ENCODE results near the gene PLA2G4E.

PLA2G4E gene

DNA sequence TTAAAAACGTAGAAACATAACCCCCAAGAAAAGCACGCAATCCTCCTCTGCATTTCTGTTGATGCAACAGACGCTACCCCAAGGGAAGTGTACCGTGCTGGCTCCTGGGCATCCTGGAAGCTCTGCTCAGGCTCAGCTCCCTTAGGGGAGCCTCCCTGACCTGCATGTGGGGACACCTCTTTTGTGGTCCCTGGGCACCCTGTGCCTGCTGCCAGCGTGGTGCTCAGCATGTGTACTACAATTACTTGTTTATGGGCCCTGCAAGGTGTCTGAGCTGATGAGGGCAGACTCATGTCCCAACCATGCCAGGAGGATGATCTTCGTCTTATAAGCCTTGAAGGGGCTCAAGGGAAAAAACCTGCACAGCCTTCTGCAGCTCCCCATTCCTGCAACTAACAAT, 66.8 kb downstream of the PLA2G4E start:
- no peak for DNase-seq (ENCODE audit: low read depth)

DNA sequence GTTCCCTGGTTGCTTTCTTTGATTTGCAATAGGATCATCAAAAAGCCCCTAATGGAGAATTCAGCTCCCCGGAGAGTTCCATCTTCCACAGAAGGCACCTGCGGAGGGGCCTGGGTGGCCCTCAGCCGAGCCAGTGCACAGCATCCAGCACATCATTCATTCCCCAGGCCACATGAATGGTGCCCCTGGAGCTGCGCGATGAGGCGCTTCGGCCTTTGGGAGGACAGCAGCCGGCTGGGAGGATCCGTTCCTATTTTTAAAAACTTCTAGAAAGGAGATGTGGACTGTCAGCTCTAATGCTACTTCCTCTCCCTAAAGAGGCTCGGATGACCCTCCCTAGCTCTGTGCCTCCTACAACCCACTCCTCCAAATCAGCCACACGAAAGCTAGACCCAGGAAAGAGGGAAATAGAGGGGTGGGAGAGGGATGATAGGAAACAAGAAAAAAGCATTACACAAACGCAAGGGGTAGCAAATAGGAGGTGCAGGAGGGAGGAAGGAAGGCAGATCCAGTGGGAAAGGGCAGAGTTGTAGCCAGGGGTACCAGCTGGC, 68.8 kb downstream of the PLA2G4E start:
- DNase-seq (ENCODE audit: low read depth): no peak

DNA sequence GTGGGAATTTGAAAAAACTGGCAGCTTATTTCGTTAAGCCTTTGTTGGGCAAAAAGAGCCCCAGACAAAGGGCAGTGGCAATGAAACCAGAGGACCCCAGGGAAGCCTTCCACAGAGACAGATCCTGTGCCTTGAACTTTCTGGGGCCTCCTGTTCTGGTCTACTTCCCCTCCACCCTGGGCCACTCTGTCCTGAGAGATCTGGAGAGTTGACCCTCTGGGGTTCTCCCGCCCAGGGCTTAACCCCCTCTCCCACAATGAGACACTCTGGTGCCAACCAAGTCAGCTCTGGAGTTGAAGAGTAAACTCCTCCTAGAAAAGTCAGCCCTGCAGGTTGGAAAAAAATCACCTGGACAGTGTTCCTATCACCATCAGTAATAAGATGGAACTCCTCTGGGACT, 69.3 kb downstream of the PLA2G4E start:
- no peak for DNase-seq (ENCODE audit: low read depth)

DNA sequence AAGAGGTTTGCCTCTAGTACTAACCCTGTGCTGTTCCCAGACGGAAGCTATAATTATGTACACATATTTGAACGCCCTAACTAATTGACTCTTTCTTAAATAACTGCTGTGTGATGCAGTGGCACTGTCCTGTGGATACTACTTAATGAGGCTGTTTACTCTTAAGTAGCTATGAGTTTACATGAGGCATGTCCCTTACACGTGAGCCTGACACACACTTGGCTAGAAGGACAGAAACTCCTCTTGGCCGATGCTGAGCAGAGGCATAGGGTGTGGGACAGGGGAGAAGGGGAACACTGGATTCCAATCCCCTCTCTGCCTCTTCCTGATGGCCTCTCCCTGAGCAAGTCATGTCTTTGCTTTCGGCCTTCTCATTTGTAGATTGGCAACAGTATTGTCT, 70.4 kb downstream of the PLA2G4E start:
- no peak for DNase-seq (ENCODE audit: low read depth)

DNA sequence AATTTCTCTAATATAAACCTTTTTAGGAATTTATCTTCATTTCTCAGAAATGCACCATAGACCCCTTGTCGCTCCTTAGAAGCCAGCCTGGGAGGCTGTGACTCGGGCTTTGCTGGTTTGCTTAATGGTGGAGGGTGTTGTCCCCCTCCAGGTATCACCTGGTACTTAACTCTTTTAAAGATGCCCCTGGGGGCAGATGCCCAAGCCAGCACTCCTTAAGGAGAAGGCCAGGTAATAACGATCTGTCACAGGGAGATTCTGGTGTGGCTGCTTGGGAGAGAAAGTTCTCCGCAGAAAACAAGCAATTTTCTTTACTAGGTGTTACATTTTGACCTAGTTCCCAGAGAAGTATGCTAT, 70.7 kb downstream of the PLA2G4E start:
- DNase-seq (ENCODE audit: low read depth): no peak

DNA sequence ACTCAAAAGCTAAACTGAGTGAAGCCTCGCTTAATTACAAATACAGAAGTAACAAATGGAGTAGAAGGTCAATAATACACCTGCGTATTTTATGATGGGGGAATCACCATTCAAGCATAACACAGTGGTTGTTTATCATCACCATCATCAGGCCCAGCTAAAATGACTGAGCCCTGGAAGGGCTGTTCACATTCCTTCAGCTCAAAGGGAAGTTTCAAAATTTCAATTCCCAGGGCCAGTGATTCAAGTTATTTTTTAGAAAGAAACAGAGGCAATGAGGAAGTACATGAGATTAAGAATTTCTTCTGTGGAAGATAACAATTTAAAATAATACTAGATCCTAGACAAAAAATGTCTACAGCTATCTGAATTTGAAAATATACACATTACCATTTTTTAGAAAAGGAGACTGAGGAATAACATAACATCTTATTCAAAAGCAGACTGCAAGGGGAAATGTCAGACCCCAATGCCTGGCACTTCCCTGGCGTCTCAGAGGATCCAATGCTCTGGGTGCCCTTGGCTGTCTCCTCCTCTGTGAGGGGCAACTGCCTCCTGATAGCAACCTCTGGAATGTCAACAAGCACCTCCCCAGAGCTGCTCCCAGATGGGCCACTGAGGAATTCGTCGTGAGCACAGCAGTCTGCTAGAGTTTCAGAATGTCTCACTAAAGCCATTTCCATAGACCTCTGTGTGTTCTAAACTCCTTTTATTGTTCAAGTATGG, 71.3 kb downstream of the PLA2G4E start:
- no peak for DNase-seq (ENCODE audit: low read depth)

DNA sequence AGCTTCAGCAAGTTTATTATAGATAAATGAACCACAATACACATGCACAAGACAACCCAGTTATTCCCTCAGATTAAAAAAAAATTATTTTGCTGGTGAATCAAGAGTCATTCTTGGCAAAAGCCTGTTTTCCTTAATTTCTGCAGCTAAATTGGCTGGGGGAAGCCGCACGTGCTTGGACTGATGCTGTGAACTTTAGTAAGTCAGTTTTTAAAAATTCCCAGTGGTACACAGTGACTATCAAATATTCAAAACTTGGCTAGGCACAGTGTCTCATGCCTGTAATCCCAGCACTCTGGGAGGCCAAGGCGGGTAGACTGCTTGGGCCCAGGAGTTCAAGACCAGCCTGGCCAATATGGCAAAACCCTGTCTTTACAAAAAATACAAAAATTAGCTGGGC, 72.4 kb downstream of the PLA2G4E start:
- no peak for DNase-seq (ENCODE audit: low read depth)

DNA sequence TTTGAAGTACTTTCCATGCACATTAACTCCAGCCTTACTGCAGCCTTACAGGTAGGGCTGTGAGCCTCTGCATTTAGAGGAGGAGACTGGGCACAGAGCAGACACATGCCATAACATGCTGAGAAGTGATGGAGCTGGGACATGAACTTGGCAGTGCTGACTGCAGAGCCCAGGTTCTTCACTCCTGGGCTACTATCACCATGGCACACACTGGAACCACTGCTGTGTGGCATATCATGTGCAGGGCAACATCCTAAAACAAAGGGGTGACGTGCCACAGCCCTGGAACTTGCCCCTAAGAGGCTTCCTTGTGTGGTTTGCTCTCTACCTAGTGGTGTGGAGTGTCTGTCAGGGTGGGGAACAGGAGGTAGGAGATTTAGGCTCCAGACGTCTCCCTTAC, 73.9 kb downstream of the PLA2G4E start:
- DNase-seq (ENCODE audit: low read depth): no peak

DNA sequence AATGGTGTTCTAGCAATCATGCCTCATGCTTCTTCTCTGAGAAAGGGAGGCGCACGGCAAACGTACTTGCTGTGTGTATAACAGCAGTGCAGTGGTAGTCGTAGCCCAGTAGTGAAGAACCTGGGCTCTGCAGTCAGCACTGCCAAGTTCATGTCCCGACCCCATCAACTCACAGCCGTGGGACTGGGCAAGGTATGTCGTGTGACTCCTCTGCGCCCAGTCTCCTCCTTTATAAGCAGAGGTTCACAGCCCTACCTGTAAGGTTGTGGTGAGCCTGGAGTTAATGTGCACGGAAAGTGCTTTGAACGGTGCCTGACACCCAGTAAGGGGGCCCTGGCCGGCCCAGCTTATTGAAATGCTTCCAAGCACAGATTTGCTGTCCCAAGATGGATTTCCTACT, 75.1 kb downstream of the PLA2G4E start:
- no peak for DNase-seq (ENCODE audit: low read depth)

DNA sequence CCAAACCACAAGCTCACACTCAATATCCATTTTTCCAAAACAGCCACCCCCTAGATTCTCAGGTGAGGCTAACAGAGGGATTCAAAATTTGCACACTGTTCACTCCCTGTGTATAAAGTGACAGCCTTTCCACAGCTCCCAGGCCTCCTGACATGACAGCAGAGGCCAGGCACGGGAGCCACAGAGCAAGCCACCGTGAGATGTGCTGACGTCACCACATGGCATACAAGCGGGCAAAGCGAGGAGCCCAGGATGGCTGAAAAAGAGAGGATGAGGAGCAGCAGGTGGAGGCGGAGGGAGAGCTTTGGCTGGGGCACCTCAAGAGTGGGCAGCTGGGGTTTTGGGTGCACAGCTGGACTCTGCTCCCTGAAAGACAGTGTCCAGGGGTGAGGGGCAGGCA, 75.6 kb downstream of the PLA2G4E start:
- no peak for DNase-seq (ENCODE audit: low read depth)

DNA sequence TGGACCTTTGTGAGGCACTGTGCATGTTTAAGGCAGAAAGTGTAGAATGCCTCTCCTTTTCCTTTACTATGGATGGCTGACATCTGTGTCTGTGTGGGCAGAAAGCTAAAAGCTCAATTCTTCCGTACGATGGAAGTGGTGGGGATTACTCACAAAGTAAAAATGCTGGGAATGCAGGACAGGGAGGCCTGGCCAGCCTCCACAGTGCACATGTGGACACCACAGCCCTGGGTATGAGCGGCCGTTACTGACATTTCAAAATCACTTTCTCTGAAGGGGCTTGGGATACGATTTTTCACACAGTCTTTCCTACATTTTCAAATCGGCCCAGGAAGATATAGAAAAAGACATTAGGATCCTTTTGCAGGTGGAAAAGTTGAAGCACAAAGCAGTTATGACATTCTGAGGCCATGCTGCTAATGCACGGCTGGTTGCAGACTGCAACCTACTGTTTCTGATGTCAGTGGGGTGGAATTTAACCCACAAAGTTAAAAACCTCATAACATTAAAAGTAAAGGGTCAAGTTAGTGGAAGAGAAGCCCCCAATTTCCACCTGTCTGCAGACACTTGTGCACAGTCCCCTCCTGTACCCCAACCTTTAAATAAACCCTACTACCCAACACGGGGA, 76.4 kb downstream of the PLA2G4E start:
- peak; percentile 70 for DNase-seq (ENCODE audit: low read depth)

DNA sequence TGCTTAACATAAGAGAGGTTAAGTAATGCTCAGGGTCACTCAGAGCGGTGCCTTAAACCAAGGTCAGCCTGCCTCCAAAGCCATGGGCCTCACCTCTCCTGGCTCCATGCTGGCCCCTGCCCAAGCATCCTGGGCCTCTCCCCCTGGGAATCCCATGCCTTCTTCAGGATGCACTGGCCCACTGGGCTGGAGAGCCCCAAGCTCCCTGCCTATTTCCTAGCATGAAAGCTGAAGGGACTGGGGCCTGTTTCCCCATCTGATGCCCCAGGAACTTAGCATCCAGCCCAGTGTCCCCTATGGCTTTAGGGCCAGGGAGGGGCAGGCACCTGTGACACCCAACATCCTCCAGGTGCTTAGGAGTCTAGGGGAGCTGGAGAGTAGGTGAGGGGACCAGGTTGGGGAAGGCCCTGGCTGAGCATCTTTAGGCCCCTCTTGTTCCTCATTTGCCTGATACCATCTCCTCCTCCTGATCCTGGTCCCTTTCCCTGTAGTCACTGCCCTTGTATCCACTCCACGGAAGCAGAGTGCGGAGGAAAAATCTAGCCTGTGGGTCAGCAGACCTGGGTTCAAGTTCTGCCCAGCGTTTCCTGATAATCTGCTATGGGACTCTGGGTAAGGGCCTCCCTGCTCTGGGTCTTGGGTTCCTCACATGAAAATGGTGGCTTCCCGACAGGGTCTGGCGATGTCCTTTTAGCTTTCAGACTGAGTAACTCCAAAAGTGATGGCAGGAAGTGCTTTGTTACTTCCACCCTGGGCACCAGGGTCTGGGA, 77.1 kb downstream of the PLA2G4E start:
- DNase-seq (ENCODE audit: low read depth): no peak

DNA sequence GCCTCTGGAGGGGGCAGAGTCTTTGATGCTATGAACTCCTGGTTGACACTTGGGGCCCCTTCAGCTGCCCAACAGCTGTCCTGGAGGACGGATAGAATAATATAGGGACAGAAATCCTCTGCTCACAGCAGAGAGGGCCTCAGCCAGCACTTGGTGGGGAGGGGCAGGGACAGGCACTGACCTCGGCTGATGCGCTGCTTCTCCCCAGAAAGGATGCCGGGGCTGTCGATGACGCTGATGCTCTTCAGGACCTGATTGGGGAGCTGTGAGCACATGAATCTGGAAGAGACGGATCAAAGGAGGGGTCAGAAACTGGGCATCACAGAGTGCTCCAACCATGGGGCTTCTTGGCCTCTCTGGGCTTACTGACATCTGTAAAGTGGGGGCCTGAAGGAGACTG, 78.0 kb downstream of the PLA2G4E start:
- DNase-seq (ENCODE audit: low read depth): no peak

DNA sequence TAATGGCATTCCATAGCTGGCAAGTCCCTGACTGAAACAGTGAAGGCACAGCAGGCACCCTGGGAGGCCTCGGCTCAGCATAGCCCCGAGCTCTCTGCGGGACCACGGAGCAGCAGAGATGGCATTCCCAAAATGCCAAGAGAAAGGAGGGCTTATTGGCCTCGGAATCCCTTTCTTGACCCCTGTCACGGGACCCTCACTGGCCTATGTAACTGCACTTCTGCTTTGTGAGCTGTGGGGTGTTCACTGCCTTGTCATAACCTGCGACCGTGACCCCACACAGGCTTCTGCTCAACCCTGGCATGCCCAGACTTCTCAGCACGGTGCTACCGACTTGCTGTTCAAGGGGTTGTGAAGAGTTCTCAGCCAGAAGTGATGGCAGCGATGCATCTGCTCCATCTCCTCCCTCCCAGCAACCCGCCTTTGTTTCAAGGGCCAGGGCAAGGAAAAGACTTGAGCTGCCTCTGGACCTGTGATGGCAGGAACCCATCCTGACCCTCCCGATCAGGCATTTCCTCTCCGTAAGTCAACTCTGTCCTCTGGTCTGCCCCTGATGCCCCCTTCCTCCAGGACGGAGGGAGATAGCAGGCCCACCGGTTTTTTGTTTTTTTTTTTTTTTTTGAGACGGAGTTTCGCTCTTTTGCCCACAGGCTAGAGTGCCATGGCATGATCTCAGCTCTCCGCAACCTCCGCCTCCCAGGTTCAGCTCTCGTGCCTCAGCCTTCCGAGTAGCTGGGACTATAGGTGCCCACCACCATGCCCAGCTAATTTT, 79.0 kb downstream of the PLA2G4E start:
- DNase-seq (ENCODE audit: low read depth): no peak

DNA sequence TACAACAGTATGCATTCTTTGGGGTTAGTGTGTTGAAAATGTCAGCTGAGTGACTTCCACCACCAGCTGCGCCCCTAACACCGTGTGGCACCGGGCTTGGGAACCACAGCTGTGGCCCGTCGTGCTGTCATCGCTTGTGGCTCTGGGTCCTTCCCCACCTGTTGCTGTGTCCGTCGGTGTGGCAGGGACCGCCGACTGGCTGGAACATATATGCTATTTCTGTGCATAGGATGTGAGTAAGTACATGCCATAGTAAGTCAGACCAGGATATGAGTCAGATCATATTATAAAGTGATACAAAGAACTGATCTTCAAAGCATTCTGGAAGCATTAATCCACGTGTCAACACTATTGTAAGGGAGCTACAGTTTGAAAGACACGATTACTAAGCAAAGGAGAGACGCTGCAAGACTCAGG, 80.4 kb downstream of the PLA2G4E start:
- DNase-seq (ENCODE audit: low read depth): no peak

DNA sequence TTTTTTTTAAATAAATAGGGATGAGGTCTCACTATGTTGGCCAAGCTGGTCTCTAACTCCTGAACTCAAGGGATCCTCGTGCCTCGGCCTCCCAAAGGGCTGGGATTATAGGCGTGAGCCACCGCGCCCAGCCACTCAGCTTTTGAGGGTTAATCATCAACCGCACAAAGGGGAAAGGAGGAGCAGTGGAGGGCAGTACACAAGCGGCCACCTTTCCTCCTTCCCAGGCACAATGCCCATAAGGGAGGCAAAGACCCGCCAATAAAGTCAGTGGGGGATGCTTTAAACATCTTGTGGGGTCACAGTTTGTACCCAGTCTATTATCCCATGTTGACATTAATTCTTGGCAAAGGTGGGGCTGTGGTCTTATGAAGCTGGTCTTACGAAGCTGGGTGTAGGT, 80.9 kb downstream of the PLA2G4E start:
- DNase-seq (ENCODE audit: low read depth): no peak

DNA sequence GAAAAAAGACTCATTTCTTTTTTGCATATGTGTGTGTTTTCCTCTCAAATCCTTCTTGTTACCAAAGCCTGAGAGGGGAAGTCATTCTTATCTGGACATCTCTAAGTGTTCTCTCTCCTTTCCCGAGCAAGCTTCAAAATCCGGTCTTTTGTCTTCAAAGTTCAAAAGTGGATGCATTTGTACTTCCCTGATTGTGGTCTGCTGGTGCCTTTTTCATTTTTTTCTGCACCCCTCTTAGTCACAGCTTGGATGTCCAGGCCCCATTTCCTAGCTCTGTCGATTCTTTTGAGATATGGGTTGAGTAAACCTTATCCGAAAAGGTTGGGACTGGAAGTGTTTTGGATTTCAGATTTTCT, 83.3 kb downstream of the PLA2G4E start:
- no peak for DNase-seq (ENCODE audit: low read depth)

DNA sequence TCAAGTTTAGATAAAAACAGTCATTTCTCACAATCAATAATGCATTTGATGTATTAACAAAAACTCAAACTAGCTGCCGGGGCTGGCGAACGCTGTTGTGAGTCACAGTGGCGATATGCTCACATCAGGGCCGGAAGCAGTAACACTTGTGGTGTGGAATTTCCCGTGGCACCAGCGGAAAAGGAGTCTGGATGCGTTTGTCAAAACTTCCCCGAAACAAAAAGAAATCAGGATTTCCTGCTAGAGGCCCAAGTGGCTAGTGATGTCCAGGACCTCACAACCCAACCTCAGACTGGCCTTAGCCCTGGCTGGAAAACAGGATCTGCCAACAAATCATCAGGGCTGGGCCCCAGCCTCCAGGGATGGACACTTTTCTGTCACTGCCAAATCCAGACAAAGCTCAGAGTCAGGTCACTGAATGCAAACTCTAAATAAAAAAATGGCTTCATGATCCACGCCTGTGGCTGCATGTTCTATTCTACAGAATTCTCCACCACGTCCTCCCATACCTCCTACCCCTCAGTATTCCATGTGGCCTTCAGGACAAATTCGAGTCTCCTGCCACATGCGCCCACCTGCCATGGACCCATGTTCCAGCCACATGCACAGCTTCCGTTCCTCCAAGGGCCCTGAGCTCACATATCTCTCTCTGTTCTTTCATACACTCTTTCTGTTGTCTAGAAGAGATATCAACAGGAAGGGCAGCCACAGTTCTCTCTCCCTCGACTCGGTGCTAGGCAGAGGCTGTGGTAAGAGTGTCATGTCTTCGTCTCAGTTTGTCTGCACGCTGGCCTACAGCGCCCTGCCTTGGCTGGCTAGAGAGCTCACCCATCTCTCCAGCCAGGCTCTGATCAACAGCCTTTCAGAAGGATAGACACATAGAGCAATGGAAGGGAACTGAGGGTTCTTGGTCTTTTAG, 83.9 kb downstream of the PLA2G4E start:
- no peak for DNase-seq (ENCODE audit: low read depth)

DNA sequence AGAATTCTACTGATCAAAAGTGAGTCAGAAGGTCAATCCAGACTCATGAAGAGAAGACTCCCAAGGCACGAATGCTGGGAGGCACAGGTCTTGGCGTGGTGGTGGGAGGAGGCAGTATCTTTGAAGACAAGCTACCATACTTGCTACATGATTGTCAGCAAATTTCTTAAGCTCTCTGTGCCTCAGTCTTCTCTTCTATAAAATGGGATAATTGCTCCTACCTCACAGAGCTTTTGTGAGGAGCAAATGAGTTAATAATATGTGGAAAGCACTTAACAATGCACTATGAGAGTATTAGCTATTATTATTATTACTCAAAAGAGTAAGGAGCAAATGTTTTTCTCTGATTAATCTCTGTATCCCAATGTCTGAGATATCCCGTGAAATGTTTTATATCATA, 84.7 kb downstream of the PLA2G4E start:
- DNase-seq (ENCODE audit: low read depth): no peak

DNA sequence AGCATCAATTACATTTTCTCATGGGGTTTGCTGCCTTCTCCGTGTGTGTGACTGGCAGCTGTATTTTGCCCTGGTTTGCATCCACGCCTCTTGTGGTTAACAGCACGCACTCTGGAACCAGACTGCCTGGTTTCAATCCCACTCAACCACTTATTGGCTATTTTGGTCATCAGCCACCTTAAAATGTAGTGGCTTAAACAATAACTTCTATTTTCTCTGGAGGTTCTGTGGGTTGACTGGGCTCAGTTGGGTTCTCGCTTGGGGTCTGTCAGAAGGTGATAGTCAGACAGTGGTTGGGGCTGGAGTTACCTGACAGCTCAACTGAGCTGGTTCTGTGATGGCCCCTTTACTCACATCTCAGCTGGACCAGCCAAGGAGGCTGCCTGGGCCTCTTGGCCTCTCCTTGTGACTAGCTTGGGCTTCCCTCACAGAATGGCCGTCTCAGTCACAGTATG, 85.2 kb downstream of the PLA2G4E start:
- no peak for DNase-seq (ENCODE audit: low read depth)

DNA sequence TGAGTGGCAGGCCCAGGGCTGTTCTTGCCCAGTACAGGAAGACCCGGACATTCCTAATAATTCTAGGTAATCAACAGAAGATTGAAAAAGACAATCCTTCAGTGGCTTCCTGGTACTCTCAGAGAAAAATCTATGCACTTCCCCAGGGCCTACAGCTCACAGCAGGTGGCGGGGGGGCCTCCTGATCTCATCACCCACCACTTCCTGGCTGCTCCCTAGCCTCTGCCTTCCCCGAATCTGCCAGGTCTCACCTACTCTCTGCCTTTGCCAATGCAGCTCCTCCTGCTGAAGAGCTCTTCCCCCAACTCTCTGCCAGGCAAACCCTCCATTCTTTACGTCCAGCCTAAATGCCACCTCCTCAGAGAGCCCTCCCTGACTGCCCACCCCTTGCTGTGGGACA, 86.0 kb downstream of the PLA2G4E start:
- no peak for DNase-seq (ENCODE audit: low read depth)

Data from stromal cell of bone marrow (primary cell).